T-helper 1 cell treated with Interleukin-12 subunit alpha and Interleukin-12 subunit beta and Interleukin-4 antibody, amounts not matched to agents 30 ng/mL and 1 ng/mL, for 36 hours (primary cell): ENCODE data around the gene MTMR3. TPM values are rescaled to one million over a fixed set of nuclear protein-coding genes. Genes with fewer than 3 reads are reported as not detected.
"Not testable (repeated sequence)": the region's sequence is repeated elsewhere in the genome, so short reads cannot be mapped to it uniquely, and the experiment has no call there.

ENCODE experiments used
- intact Hi-C: fragments of 100-400 bp; cut with micrococcal nuclease; formaldehyde crosslinking; loops from one replicate; pipeline ENCODE4 v1.15.1; 2024
- total RNA-seq: library from RNA; stranded (reverse); gene quantifications from 2 replicates; pipeline ENCODE4 v1.2.3, GENCODE V29; 2022

Gene MTMR3
- 31.1 and 33.8 TPM in 2 replicates for total RNA-seq

DNA sequence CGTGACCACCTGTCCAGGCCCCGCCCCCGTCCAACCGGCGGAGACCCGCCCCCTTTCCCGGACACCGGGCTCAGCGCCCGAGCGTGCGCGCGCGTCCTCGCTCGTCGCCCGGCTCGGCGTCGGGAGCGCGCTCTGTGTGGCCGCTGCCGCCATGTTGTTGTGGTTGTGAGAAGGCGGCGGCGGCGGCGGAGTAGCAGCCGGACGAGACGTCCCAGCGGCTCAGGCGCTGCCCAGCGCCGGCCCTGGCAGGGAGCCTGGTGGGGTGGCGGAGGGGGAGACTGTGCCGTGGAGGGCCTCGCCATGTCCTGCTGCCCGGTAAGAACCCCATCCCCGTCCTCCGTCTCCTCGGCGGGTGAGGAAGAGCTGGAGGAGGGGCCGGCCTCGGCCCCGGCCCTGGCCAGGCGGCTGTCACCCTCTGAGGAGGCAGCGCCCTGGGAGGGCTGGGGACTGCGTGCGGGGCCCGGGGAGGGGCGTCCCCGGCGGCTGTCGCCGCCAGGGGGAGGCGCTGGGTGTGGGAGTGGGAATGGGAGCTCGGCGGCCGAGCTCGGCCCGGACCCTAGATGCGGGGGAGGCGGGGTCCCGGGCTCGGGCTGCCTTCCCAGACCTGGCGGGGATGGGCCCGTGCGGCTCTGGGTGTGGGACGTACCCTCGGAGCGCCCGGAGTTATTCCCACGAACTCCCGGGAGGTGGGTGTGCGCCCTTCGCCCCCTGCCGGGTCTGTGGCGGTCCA lies at the start of gene MTMR3:
MTMR3 (plus strand) TSS at position 130 of the 730 bp plus-strand sequence. CDS start 87,886 bp downstream, outside the sequence.
- intact Hi-C loops = loop anchor here (1.0 kb wide), 2 partner anchors 45 to 444 kb away; partner anchors contain the start of gene ASCC2

DNA sequence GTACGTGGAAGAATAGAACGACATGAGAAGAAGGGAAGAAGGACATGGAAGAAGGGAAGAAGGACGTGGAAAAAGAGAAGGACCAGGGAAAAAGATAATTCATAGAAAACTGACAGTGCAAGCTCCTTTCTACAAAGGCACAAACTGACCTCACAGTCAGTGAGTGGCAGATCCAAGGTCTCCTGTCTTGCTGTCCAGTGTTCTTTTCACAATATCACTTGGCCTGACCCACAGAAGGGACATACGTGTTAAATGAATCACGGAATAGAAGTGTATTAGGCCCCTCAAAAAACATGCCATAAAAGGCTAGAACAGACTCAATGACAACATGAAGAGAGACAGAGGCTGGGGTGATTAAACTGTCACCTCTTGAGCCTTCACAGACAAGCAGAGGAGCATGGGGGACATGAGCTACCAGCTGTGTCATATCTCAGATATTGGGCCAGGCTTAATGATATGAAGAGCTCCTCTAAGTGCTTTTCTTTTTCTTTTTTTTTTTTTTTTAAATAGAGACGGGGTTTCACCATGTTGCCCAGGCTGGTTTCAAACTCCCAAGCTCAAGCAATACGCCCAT lies 49.5 kb upstream of the MTMR3 start:
- intact Hi-C loops = no loop called here

DNA sequence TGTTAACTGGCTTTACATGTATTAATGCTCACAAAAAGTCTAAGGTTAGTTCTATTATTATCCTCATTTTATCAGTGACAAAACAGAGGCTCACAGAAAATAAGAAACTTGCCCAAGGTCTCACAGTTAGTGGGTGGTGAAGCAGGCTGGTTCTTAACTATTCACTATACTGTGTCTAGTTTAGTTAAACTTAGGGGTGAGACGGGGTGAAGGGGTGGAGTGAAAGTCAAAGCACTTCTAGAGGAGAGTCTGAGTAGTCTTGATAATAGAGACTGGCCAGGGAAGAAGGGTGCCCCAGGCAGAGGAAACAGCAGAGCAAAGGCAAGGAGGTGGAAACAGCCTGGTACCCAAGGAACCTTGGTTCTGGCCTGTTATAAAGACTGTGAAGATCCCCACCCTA lies 48.9 kb upstream of the MTMR3 start:
- intact Hi-C loops = no loop called here

DNA sequence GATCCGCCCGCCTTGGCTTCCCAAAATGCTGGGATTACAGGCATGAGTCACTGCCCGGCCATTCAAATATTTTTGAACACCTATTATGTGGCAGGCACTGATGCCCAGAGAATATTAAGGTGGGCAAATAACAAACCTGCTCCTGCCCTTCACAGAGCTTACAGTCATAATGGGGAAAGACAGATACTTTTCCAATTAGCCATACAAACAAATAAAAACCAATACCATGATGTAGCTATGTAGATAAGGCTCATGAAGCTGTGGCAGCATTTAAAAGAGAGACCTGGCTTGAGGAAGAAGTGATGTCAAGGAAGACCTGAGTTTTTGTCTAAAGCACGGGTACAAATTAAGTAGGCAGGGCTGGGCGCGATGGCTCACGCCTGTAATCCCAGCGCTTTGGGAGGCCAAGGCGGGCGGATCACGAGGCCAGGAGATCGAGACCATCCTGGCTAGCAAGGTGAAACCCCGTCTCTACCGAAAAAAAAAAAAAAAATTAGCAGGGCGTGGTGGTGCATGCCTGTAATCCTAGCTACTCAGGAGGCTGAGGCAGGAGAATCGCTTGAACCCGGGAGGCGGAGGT lies 46.1 kb upstream of the MTMR3 start:
- intact Hi-C loops = loop anchor here (5.0 kb wide), 2 partner anchors 450 to 470 kb away; partner anchors contain the start of gene AP1B1

DNA sequence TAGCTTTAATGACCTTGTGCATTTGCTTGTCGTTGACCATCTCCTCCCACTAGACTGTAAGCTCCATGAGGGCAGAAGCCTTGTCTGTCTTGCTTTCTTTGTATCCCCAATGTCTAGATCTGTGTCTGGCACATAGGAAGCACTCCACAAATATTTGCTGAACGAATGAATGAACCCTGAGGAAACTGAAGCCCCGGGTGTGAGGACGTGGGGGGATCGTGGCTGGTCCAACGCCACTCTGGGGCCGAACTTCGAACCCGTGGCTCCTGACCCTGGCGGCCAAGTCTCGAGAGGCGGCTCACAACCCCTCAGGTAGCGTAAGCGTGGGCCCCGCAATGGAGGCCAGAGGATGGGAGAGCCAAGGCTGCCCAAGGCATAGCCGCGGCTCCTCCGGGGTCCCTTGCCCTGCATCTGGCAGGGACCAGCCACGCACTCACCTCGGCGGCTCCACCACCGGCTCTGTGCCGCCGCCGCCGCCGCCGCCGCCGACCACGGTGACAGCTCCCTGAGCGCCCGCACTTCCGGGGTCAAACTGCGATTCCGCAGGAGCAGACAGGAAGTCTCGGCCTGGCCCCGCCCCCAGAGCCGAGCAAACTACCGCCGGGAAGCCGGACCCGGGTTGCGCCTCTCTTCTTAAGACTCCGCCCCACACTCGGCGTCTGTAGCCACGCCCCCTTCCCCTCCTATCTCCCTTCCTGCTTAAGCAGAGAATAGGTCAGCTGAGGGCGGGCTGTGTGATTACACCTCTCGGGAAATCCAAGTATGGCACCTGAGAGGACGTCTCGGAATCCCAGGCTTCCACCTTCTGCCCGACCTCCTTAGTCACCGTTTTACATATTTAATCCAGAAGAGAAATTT lies 45.0 kb upstream of the MTMR3 start, which contains the start of gene ASCC2:
ASCC2 (minus strand) TSS at position 534 of the 858 bp plus-strand sequence. CDS start 5,949 bp downstream, outside the sequence.
- intact Hi-C loops = loop anchor here (1.0 to 5.0 kb wide), 18 partner anchors 17 to 829 kb away; partner anchors contain the start of genes AP1B1, CCDC157, DUSP18 and LIF

DNA sequence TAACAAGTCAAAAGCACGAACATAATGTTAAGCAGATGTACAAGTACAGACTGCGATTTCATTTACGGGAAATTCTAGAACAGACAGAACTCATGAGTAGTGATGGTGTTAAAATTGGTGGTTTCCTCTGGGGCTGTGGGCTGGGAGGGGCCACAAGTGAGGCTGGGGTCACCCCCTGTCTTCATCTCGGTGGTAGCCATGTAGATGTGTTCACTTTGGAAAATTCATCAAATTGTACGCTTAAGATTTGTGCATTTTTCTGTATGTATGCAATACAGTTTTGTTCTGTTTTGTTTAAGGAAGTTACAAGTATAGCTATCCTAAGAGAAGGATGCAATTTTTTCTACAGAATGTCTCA lies 44.4 kb upstream of the MTMR3 start:
- intact Hi-C loops = loop anchor here (1.0 to 5.0 kb wide), 18 partner anchors 17 to 829 kb away; partner anchors contain the start of genes AP1B1, CCDC157, DUSP18 and LIF

DNA sequence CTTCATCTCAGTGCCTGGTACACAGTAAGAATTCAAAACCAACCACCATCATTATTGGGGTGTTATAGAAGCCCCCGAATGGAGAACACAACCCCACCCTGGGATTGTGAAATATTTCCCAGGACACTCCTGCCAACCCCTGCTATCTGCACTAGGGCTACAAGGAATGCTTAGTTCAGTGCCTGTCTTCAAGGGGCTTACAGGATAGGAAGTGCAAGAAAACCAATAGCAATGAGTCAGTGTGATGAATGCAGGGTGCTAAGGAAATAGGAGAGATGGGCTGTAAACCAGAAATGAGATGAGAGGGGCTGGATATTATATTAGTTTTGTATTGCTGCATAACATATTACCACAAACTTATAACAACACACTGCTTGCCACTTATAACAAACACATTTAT lies 43.9 kb upstream of the MTMR3 start:
- intact Hi-C loops = loop anchor here (2.0 to 5.0 kb wide), 6 partner anchors 240 to 518 kb away; partner anchors contain the start of genes AP1B1, CCDC157 and SF3A1

- intact Hi-C loops = no loop called here
Measured at GRCh38 chr22:29840498-29840897, 42.5 kb upstream of the MTMR3 start.

DNA sequence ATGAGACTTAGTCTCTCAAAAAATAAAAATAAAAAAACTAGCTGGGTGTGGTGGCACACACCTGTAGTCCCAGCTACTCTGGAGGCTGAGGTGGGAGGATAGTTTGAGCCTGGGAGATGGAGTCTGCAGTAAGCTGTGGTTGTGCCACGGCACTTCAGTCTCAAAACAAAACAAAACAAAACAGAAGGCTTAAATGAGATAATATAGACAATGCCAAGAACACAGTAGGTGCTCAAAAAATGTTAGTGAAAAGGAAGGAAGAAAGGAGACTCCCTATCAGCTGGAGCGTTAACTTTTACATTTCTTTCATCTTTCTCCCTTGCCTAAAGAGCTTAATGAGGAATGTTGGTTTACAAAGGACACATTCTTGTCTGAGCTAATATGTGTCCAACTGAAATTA lies 40.8 kb upstream of the MTMR3 start:
- intact Hi-C loops = no loop called here

- intact Hi-C loops = no loop called here
Measured at GRCh38 chr22:29842740-29843139, 40.2 kb upstream of the MTMR3 start.

GRCh38 chr22:29846290-29846689 lies 36.7 kb upstream of the MTMR3 start:
- intact Hi-C loops = no loop called here

GRCh38 chr22:29848111-29848510 lies 34.9 kb upstream of the MTMR3 start:
- intact Hi-C loops = no loop called here

DNA sequence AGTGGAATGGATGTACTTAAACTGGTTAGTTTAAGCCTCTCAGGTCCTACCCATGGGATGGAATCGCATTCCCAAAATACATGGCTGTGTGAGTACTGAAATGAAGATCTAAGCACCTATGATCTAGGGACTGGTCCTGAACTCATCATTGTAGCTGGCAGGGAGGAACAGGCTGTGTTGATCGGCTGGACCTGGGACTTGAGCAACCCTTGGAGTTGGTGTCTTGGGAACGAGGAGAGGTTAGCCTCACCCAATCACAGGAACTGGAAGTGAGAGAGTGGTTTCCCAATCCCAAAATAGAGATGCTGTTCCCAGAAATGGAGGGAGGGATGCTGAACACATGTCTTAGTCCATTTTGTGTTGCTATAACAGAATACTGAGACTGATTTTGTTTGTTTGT lies 28.5 kb upstream of the MTMR3 start:
- intact Hi-C loops = no loop called here

DNA sequence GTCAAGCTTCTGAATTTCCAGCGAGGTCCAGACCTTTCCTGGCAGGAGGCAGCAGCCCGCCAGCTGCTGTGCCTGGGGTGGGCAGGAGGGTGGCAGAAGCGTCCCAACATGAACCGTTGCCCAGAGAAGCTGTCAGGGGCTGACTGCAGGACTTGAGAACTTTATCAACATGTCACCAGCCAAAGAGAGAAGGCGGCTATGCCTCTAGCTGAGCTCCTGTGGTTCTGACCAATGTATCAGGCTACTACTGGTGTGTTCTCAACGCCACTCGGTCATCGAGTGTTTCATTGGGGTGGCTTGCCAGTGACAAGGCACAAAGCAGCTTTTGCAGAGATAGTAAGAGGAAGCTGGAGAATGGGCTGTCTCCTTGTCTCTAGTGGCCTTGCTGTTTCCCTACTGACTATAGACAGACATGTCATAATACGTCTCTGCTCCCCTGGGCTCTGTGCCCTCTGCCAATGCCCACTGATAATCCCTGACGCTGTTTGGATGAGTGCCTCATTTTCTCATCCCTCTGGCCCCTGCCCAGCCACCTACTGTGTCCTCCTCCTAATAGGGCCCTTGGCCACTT lies 27.3 kb upstream of the MTMR3 start:
- intact Hi-C loops = no loop called here

GRCh38 chr22:29856496-29856895 lies 26.5 kb upstream of the MTMR3 start:
- intact Hi-C loops = no loop called here

DNA sequence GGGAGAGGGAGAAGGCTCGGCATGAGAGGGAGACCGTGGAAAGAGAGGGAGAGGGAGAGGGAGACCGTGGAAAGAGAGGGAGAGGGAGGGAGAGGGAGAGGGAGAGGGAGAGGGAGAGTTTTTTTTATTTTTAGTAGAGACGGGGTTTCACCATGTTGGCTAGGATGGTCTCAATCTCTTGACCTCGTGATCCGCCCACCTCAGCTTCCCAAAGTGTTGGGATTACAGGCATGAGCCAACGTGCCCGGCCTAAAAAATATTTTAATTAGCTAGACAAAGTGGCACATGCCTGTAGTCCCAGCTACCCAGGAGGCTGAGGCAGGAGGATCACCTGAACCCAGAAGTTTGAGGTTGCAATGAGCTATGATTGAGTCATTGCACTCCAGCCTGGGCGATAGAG lies 23.9 kb upstream of the MTMR3 start:
- intact Hi-C loops = not testable (repeated sequence)

- intact Hi-C loops = no loop called here
Measured at GRCh38 chr22:29860006-29860766, 22.8 kb upstream of the MTMR3 start.

- intact Hi-C loops = no loop called here
Measured at GRCh38 chr22:29861672-29862297, 21.2 kb upstream of the MTMR3 start.

DNA sequence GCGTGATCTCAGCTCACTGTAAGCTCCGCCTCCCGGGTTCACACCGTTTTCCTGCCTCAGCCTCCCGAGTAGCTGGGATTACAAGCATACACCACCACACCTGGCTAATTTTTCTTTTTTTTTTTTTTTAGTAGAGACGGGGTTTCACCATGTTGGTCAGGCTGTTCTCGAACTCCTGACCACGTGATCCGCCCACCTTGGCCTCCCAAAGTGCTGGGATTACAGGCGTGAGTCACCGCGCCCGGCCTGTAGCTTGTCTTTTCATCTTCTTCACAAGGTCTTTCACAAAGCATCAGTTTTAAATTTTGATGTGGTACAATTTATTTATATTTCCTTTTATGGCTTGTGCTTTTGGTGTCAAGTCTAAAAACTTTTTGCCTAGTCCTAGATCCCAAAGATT lies 17.4 kb upstream of the MTMR3 start:
- intact Hi-C loops = not testable (repeated sequence)

- intact Hi-C loops = no loop called here
Measured at GRCh38 chr22:29867260-29867659, 15.7 kb upstream of the MTMR3 start.
